ENCODE results near the gene RFC2. TPM values are rescaled to one million over a fixed set of nuclear protein-coding genes. Genes with fewer than 3 reads are reported as not detected.

The RFC2 gene
- total RNA-seq (2021; ENCODE audit: unreplicated experiment), result 75.6 TPM
- 47.8 and 57.6 TPM in 2 replicates for polyA plus RNA-seq (2012)
- Bru-seq, nascent RNA, result percentile 79 among the genes with signal in this experiment
- percentile 73 among the genes with signal in this experiment for BruChase-seq, experiment 1, labeled RNA remaining after a 6-hour chase
- percentile 65 among the genes with signal in this experiment for BruChase-seq, experiment 2, labeled RNA remaining after a 2-hour chase
- long read RNA-seq, transcript RFC2-202 (10 exons, 1,576 nt), result minor isoform, 14 of 188 reads
- long read RNA-seq, transcript RFC2-201 (11 exons, 1,695 nt), result major isoform, 151 of 188 reads
- long read RNA-seq, partial matches to known transcripts, result 4 of 188 reads
- long read RNA-seq, other reads (novel, unspliced or antisense), result 15 of 188 reads

GRCh38 chr7:74254129-74254857, at the start of gene RFC2:
Gene RFC2, minus strand, starts transcription at chr7:74254399. Its CDS starts 16 bp downstream, at chr7:74254383.
- Histone ChIP-seq H3K27ac (ENCODE audit: low read depth, low read length) (peak within 1 kb of the TSS; percentile 84), H3K36me3 (ENCODE audit: control insufficient read depth in 1 of 2, insufficient read depth in 2 of 2, low read length in 2 of 2) (peaks cover 18 to 22% of the 10 kb centered on the region in 2 experiments), H3K4me1 (ENCODE audit: control insufficient read depth in 1 of 2, insufficient read depth in 2 of 2, low read length in 2 of 2) (peaks cover 12 to 30% of the 10 kb centered on the region in 2 experiments; a peak in 3 of 4 replicates), H3K9me3 (ENCODE audit: control insufficient read depth in 1 of 2, insufficient read depth in 1 of 2, low read depth in 1 of 2, low read length in 2 of 2) (no peaks in the 10 kb centered on the region), H3K79me2 (ENCODE audit: insufficient read depth, low read length) (peaks cover 50% of the 10 kb centered on the region), H4K20me1 (ENCODE audit: insufficient read depth) (no peaks in the 10 kb centered on the region), H2AFZ (ENCODE audit: low read depth, low read length, poor library complexity, severe bottlenecking) (no peak within 1 kb of the TSS), H3K9me2 (ENCODE audit: insufficient read depth) (no peaks in the 10 kb centered on the region), H3K4me2 (ENCODE audit: low read length) (peak within 1 kb of the TSS; percentile 82), H3K27me3 (ENCODE audit: insufficient read depth, low read length) (no peaks in the 10 kb centered on the region), H3K9ac (ENCODE audit: low read length) (peak within 1 kb of the TSS; percentile 94), H3K4me3 (replicated peaks in 1 of 2; ENCODE audit: low read depth in 1 of 2, low read length in 2 of 2) (peak within 1 kb of the TSS; percentile 92 to 98)
- BruUV-seq (replicated peaks), result no TSS peak
- ChIA-PET POLR2A (no interaction called here), RAD21 (ENCODE audit: low non-redundant PET in 1 of 2, low total read pairs in 2 of 2, uncharacterized antibody in 2 of 2, unreplicated experiment in 2 of 2) (no interaction called here), CTCF (no interaction called here)
- peak; percentile 86 for DNase-seq (ENCODE audit: low read depth, low spot score)
- intact Hi-C loops (cut with micrococcal nuclease), result no loop called here
- peak; percentile 89 for ATAC-seq
- TF ChIP-seq ATF3 (IDR thresholded peaks at IDR 0.05) (no peak), CBX3 (IDR thresholded peaks at IDR 0.05; ENCODE audit: low read depth) (peak; percentile 83; the same call in 1 of the 2 replicates), JUND (IDR thresholded peaks at IDR 0.05) (no peak; the same call in 1 of the 2 replicates), SIN3A (IDR thresholded peaks at IDR 0.05; ENCODE audit: low read depth) (peak; percentile 91), POLR2AphosphoS5 (IDR thresholded peaks at IDR 0.05; ENCODE audit: low read depth, low read length) (peak; percentile 85; the same call in 1 of the 2 replicates), TCF7L2 (IDR thresholded peaks at IDR 0.05; ENCODE audit: borderline replicate concordance, extremely low read depth, insufficient read depth, insufficient read length) (no peak), EZH2phosphoT487 (IDR thresholded peaks at IDR 0.05; ENCODE audit: borderline replicate concordance) (no peak), CTCF (IDR thresholded peaks at IDR 0.05 in 2 of 3, conservative IDR thresholded peaks at IDR 0.05 in 1 of 3; ENCODE audit: borderline replicate concordance in 1 of 3, insufficient read depth in 1 of 3, low read depth in 2 of 3, low read length in 2 of 3) (no peak), YY1 (IDR thresholded peaks at IDR 0.05; ENCODE audit: extremely low read depth, insufficient replicate concordance, low read depth, low read length) (peak; percentile 94), FOSL1 (IDR thresholded peaks at IDR 0.05; ENCODE audit: low read depth) (no peak), MAX (IDR thresholded peaks at IDR 0.05) (peak; percentile 90), EZH2 (IDR thresholded peaks at IDR 0.05) (no peak), CEBPB (IDR thresholded peaks at IDR 0.05; ENCODE audit: low read depth) (no peak), SP1 (IDR thresholded peaks at IDR 0.05; ENCODE audit: low read depth) (peak; percentile 87), SRF (IDR thresholded peaks at IDR 0.05; ENCODE audit: low read depth) (no peak), EGR1 (IDR thresholded peaks at IDR 0.05; ENCODE audit: low read depth) (peak; percentile 62), ELF1 (IDR thresholded peaks at IDR 0.05; ENCODE audit: borderline replicate concordance, low read depth) (no peak; the same call in 1 of the 2 replicates), REST (IDR thresholded peaks at IDR 0.05; ENCODE audit: low read depth) (no peak), ZFX (IDR thresholded peaks at IDR 0.05) (peak; percentile 88; the same call in 1 of the 2 replicates), POLR2A (IDR thresholded peaks at IDR 0.05; ENCODE audit: borderline replicate concordance, extremely low read depth, insufficient read depth, insufficient read length) (no peak), ZNF274 (IDR thresholded peaks at IDR 0.05; ENCODE audit: low read depth, low read length) (no peak)
